HL-60 (cell line): ENCODE measurements around the gene DLGAP3.
A peak's percentile ranks its signal among the peaks of the same experiment; 100 is the strongest.

Experiments used
- DNase-seq, 2 experiments: peaks; one replicate each; pipeline ENCODE4 v3.0.0-alpha.2; 2010 to 2020; ENCODE audit warnings: low read depth in 1 of 2, low spot score in 1 of 2
- H3K27ac ChIP-seq: fragments of 250-450 bp; sonication (Bioruptor Pico); replicated peaks from 2 replicates; pipeline ENCODE4 v1.5.1; 2020; ENCODE audit warnings: mild to moderate bottlenecking, moderate library complexity
- H3K27me3 ChIP-seq: fragments of 250-450 bp; sonication (Bioruptor Pico); 2 replicates; pipeline ENCODE4 v1.5.1; 2021; ENCODE audit warnings: mild to moderate bottlenecking, moderate library complexity; ENCODE audit not compliant: insufficient read depth, poor library complexity, severe bottlenecking
- H3K4me3 ChIP-seq: replicated peaks from 2 replicates; pipeline ENCODE4 v1.5.1; 2011; ENCODE audit warnings: mild to moderate bottlenecking, control low read depth, low read length; ENCODE audit not compliant: insufficient read depth
- CTCF ChIP-seq: IDR thresholded peaks from one replicate; pipeline ENCODE4 v1.5.1; 2011; ENCODE audit warnings: low read length, control low read depth, inconsistent platforms; ENCODE audit not compliant: insufficient read depth
- GABPA ChIP-seq: IDR thresholded peaks from 2 replicates; pipeline ENCODE4 v1.6.1; 2012; ENCODE audit warnings: low read depth
- POLR2AphosphoS5 ChIP-seq: IDR thresholded peaks from 2 replicates; pipeline ENCODE4 v1.6.1; 2012; ENCODE audit warnings: low read depth
- REST ChIP-seq: IDR thresholded peaks from 2 replicates; pipeline ENCODE4 v1.6.1; 2012; ENCODE audit warnings: low read depth; ENCODE audit not compliant: insufficient replicate concordance
- SPI1 ChIP-seq: IDR thresholded peaks from 2 replicates; pipeline ENCODE4 v1.6.1; 2012; ENCODE audit warnings: low read depth, mild to moderate bottlenecking, borderline replicate concordance

The DLGAP3 gene

GRCh38 chr1:34926156-34926555, 3.3 kb downstream of the DLGAP3 start:
- TF ChIP-seq CTCF (no peak), POLR2AphosphoS5 (no peak), SPI1 (no peak), REST (no peak), GABPA (no peak)
- no peak for DNase-seq
- H3K27me3 ChIP-seq = peaks cover 38% of the 10 kb centered on the region
- H3K4me3 ChIP-seq = no peak overlapping the region
- H3K27ac ChIP-seq = no peak overlapping the region

- TF ChIP-seq GABPA (no peak), CTCF (no peak), SPI1 (no peak), REST (no peak), POLR2AphosphoS5 (no peak)
- no peak overlapping the region for H3K4me3 ChIP-seq
- DNase-seq = no peak
- peaks cover 34% of the 10 kb centered on the region for H3K27me3 ChIP-seq
- no peak overlapping the region for H3K27ac ChIP-seq
Observed at GRCh38 chr1:34925730-34926129, 3.7 kb downstream of the DLGAP3 start.

- peak in 1 of 2 experiments; percentile 53 for DNase-seq
- no peak overlapping the region for H3K4me3 ChIP-seq
- no peak for TF ChIP-seq SPI1
- TF ChIP-seq CTCF = no peak
- TF ChIP-seq POLR2AphosphoS5 = no peak
- TF ChIP-seq GABPA = no peak
- peak; percentile 98 for TF ChIP-seq REST
- no peak overlapping the region for H3K27ac ChIP-seq
- peaks cover 28% of the 10 kb centered on the region for H3K27me3 ChIP-seq
Observed at GRCh38 chr1:34924759-34925555, 4.5 kb downstream of the DLGAP3 start.
